OCI-LY1 (cell line): ENCODE measurements around the gene RSBN1L.

Experiments
- EZH2 ChIP-seq: fragments of 200-600 bp; sonication (generic), shearing (Covaris generic); IDR thresholded peaks from 2 replicates; pipeline ENCODE4 v1.8.0; 2017; ENCODE audit warnings: borderline replicate concordance, mixed run types, mild to moderate bottlenecking, antibody characterized with exemption, low read length, moderate library complexity, mixed read lengths
- TF ChIP-seq, protein P1 (sequence below): fragments of 200-600 bp; sonication (generic), shearing (Covaris generic); IDR thresholded peaks from 2 replicates; pipeline ENCODE4 v1.5.1; 2017; ENCODE audit warnings: mild to moderate bottlenecking, antibody characterized with exemption, low read length, moderate library complexity, mixed read lengths

DNA sequence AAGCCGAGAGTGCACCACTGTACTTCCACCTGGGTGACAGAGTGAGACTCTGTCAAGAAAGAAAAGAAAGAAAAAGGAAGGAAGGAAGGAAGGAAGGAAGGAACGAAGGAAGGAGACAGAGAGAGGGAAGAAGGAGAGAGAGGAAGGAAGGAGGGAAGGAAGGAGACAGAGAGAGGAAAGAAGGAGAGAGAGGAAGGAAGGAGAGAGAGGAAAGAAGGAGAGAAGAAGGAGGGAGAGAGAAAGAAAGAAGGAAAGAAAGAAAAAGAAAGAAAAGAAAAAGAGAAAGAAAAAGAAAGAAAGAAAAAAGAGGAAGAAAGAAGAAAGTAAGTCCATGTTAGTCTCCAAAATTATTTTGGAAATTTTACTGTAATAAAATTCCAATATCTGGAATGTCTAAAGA is 33.4 kb upstream of the RSBN1L start:
- TF ChIP-seq, protein P1, sequence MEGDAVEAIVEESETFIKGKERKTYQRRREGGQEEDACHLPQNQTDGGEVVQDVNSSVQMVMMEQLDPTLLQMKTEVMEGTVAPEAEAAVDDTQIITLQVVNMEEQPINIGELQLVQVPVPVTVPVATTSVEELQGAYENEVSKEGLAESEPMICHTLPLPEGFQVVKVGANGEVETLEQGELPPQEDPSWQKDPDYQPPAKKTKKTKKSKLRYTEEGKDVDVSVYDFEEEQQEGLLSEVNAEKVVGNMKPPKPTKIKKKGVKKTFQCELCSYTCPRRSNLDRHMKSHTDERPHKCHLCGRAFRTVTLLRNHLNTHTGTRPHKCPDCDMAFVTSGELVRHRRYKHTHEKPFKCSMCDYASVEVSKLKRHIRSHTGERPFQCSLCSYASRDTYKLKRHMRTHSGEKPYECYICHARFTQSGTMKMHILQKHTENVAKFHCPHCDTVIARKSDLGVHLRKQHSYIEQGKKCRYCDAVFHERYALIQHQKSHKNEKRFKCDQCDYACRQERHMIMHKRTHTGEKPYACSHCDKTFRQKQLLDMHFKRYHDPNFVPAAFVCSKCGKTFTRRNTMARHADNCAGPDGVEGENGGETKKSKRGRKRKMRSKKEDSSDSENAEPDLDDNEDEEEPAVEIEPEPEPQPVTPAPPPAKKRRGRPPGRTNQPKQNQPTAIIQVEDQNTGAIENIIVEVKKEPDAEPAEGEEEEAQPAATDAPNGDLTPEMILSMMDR = no peak
- no peak for TF ChIP-seq EZH2
